NT2/D1 (cell line): ENCODE data around the gene ZSCAN1.

ENCODE experiments used
- SUZ12 ChIP-seq: IDR thresholded peaks from 2 replicates; pipeline ENCODE4 v1.6.1; 2011; ENCODE audit not compliant: insufficient read length, insufficient read depth; ENCODE audit errors: extremely low read depth
- YY1 ChIP-seq: IDR thresholded peaks from 2 replicates; pipeline ENCODE4 v1.6.1; 2011; ENCODE audit not compliant: insufficient read length, insufficient read depth
- ZNF274 ChIP-seq: IDR thresholded peaks from 2 replicates; pipeline ENCODE4 v1.6.1; 2011; ENCODE audit warnings: mild to moderate bottlenecking, low read depth, low read length

- no peak for TF ChIP-seq SUZ12
- no peak for TF ChIP-seq YY1
- TF ChIP-seq ZNF274, result no peak
Measured at GRCh38 chr19:58038688-58039204, 4.9 kb downstream of the ZSCAN1 start.
